ENCODE results near the gene TAF1C.

TAF1C gene

DNA sequence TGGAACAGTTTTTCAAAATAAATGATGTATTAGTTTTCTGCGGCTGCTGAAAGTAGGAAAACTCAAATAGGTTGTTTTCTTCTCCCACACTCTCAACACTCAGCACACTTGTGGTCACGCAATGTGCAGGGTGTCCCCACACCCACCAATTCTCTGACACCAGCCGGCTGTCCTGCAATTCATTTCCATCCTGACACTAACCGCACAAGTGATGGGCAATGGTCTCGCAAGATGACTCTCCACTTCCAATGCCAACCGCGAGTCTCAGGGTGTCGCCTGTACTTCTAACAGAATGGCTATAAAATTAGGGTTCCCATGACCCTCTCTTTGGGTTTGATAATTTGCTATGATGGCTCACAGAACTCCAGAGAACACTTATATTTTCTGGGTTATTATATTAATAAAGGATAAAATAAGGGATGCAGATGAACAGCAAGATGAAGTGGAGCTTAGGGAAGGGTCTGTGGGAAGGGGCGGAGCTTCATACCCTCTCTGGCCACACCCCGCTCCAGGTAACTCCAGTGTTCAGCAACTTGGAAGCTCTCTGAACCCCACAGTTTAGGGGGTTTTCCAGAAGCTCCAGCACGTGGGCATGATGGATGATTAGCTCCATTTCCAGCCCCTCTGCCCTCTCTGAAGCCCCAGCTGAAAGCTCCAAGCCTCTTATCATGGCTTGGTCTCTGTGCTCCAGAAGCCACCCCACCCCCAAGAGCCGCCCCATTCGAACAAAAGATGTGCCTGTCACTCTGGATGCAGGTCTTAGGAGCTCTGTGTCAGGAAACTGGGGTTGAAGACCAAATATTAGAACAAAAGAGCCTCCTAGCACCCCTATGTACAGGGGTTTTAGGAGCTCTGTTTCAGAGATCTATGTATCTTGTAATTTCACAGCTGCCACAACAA, 19.8 kb downstream of the TAF1C start:
- Histone ChIP-seq H3K4me1 (ENCODE audit: insufficient read depth, low read length) (no peaks in the 10 kb centered on the region), H3K27me3 (ENCODE audit: control insufficient read depth in 1 of 2, insufficient read depth in 2 of 2, low read length in 2 of 2) (peaks cover 0 to 5% of the 10 kb centered on the region in 2 donors), H3K4me3 (ENCODE audit: low read depth in 1 of 2, low read length in 2 of 2) (no peak overlapping the region), H3K36me3 (ENCODE audit: insufficient read depth, low read length) (no peaks in the 10 kb centered on the region), H3K27ac (ENCODE audit: low read depth, low read length) (no peak overlapping the region), H3K9ac (ENCODE audit: low read length) (no peak overlapping the region), H3K9me3 (ENCODE audit: low read length) (no peaks in the 10 kb centered on the region)

- H3K4me3 ChIP-seq (ENCODE audit: low read depth in 1 of 2, low read length in 2 of 2) = no peak overlapping the region
- peaks cover 0 to 9% of the 10 kb centered on the region in 2 donors for H3K27me3 ChIP-seq (ENCODE audit: control insufficient read depth in 1 of 2, insufficient read depth in 2 of 2, low read length in 2 of 2)
- no peak overlapping the region for H3K27ac ChIP-seq (ENCODE audit: low read depth, low read length)
- H3K9me3 ChIP-seq (ENCODE audit: low read length) = no peaks in the 10 kb centered on the region
- no peaks in the 10 kb centered on the region for H3K36me3 ChIP-seq (ENCODE audit: insufficient read depth, low read length)
- no peak overlapping the region for H3K9ac ChIP-seq (ENCODE audit: low read length)
- no peaks in the 10 kb centered on the region for H3K4me1 ChIP-seq (ENCODE audit: insufficient read depth, low read length)
These were observed 21.1 kb downstream of the TAF1C start for GRCh38 chr16:84165746-84166145.

DNA sequence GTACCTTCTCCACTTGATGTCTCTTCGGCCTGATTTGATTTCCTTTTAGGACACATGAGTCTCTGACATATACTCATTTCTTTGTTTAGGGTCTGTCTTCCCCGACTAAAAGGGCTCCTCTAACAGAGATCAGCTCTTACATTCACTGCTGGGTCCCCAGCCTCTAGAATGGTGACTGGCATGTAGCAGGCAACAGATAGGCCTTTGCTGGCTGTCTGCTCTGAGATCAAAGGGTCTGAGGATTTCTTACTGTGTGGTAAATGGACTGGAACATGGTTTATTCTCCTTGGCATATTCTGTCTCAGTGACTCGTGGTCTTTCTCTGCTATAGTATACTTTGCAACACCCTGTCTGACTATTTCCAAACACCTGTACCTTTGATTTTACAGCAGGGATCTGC, 25.1 kb downstream of the TAF1C start:
- Histone ChIP-seq H3K9ac (ENCODE audit: low read length) (no peak overlapping the region), H3K4me1 (ENCODE audit: insufficient read depth, low read length) (no peaks in the 10 kb centered on the region), H3K4me3 (ENCODE audit: low read depth in 1 of 2, low read length in 2 of 2) (no peak overlapping the region), H3K36me3 (ENCODE audit: insufficient read depth, low read length) (no peaks in the 10 kb centered on the region), H3K27me3 (ENCODE audit: control insufficient read depth in 1 of 2, insufficient read depth in 2 of 2, low read length in 2 of 2) (peaks cover 0 to 4% of the 10 kb centered on the region in 2 donors), H3K9me3 (ENCODE audit: low read length) (no peaks in the 10 kb centered on the region), H3K27ac (ENCODE audit: low read depth, low read length) (no peak overlapping the region)

DNA sequence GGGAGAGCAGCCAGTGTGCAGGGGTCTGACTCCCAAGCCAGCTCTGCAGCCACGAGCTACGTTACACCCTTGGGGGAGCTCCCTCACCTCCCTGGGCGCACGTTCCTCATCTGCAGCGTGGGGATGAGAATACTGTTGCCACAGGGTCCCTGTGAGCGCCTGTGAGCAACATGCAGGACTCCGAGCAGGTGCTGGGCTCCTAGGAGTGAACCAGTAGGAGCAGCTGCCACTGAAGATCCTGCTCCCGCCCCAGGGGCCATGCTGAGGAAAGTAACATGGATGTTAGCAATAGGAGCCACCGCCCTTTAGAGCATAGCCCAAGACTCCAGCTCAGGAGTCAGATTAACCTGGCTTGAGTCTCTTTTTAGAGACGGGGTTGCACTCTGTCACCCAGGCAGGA, 25.8 kb downstream of the TAF1C start:
- H3K27me3 ChIP-seq (ENCODE audit: control insufficient read depth in 1 of 2, insufficient read depth in 2 of 2, low read length in 2 of 2) = peaks cover 0 to 4% of the 10 kb centered on the region in 2 donors
- H3K9ac ChIP-seq (ENCODE audit: low read length) = no peak overlapping the region
- H3K4me1 ChIP-seq (ENCODE audit: insufficient read depth, low read length) = no peaks in the 10 kb centered on the region
- H3K27ac ChIP-seq (ENCODE audit: low read depth, low read length) = no peak overlapping the region
- H3K4me3 ChIP-seq (ENCODE audit: low read depth in 1 of 2, low read length in 2 of 2) = no peak overlapping the region
- H3K36me3 ChIP-seq (ENCODE audit: insufficient read depth, low read length) = no peaks in the 10 kb centered on the region
- no peaks in the 10 kb centered on the region for H3K9me3 ChIP-seq (ENCODE audit: low read length)

DNA sequence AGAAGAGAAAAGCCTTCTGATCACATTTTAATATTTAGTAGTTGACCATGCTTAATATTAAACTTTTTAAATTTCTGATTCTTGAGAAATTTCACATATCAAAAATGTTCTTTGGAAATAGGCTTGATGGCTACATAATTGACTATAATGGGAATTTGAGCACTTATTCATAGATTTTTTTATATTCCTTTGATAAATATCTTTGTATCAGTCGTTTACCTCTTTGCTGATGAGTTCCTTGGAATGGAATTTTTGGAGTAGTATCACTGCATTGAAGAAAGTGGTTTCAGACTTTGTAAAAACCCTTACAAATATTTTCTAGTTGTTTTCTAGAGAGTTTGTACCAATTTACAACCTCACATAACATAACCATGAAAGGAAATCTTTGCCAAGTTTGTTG, 27.1 kb downstream of the TAF1C start:
- Histone ChIP-seq H3K27me3 (ENCODE audit: control insufficient read depth in 1 of 2, insufficient read depth in 2 of 2, low read length in 2 of 2) (peaks cover 0 to 4% of the 10 kb centered on the region in 2 donors), H3K9me3 (ENCODE audit: low read length) (no peaks in the 10 kb centered on the region)

GRCh38 chr16:84159007-84159406, 27.9 kb downstream of the TAF1C start:
- Histone ChIP-seq H3K27me3 (ENCODE audit: control insufficient read depth in 1 of 2, insufficient read depth in 2 of 2, low read length in 2 of 2) (peaks cover 0 to 4% of the 10 kb centered on the region in 2 donors), H3K27ac (ENCODE audit: low read depth, low read length) (no peak overlapping the region), H3K36me3 (ENCODE audit: insufficient read depth, low read length) (no peaks in the 10 kb centered on the region), H3K4me3 (ENCODE audit: low read depth in 1 of 2, low read length in 2 of 2) (no peak overlapping the region), H3K9me3 (ENCODE audit: low read length) (no peaks in the 10 kb centered on the region), H3K4me1 (ENCODE audit: insufficient read depth, low read length) (no peaks in the 10 kb centered on the region), H3K9ac (ENCODE audit: low read length) (no peak overlapping the region)

More for the DNA sequence above, 27.1 kb downstream of the TAF1C start:
- Histone ChIP-seq H3K36me3 (ENCODE audit: insufficient read depth, low read length) (no peaks in the 10 kb centered on the region), H3K4me1 (ENCODE audit: insufficient read depth, low read length) (no peaks in the 10 kb centered on the region), H3K27ac (ENCODE audit: low read depth, low read length) (no peak overlapping the region), H3K4me3 (ENCODE audit: low read depth in 1 of 2, low read length in 2 of 2) (no peak overlapping the region), H3K9ac (ENCODE audit: low read length) (no peak overlapping the region)

- H3K27me3 ChIP-seq (ENCODE audit: control insufficient read depth in 1 of 2, insufficient read depth in 2 of 2, low read length in 2 of 2) = peaks cover 0 to 4% of the 10 kb centered on the region in 2 donors
- H3K4me3 ChIP-seq (ENCODE audit: low read depth in 1 of 2, low read length in 2 of 2) = no peak overlapping the region
- H3K9me3 ChIP-seq (ENCODE audit: low read length) = no peaks in the 10 kb centered on the region
- no peaks in the 10 kb centered on the region for H3K36me3 ChIP-seq (ENCODE audit: insufficient read depth, low read length)
- no peak overlapping the region for H3K27ac ChIP-seq (ENCODE audit: low read depth, low read length)
- no peaks in the 10 kb centered on the region for H3K4me1 ChIP-seq (ENCODE audit: insufficient read depth, low read length)
- no peak overlapping the region for H3K9ac ChIP-seq (ENCODE audit: low read length)
These were observed 30.5 kb downstream of the TAF1C start for GRCh38 chr16:84156342-84156784.

GRCh38 chr16:84155771-84156170, 31.1 kb downstream of the TAF1C start:
- no peaks in the 10 kb centered on the region for H3K36me3 ChIP-seq (ENCODE audit: insufficient read depth, low read length)
- H3K9ac ChIP-seq (ENCODE audit: low read length) = no peak overlapping the region
- no peaks in the 10 kb centered on the region for H3K4me1 ChIP-seq (ENCODE audit: insufficient read depth, low read length)
- no peak overlapping the region for H3K27ac ChIP-seq (ENCODE audit: low read depth, low read length)
- no peaks in the 10 kb centered on the region for H3K27me3 ChIP-seq (ENCODE audit: control insufficient read depth in 1 of 2, insufficient read depth in 2 of 2, low read length in 2 of 2)
- no peaks in the 10 kb centered on the region for H3K9me3 ChIP-seq (ENCODE audit: low read length)
- H3K4me3 ChIP-seq (ENCODE audit: low read depth in 1 of 2, low read length in 2 of 2) = no peak overlapping the region

GRCh38 chr16:84155226-84155625, 31.6 kb downstream of the TAF1C start:
- Histone ChIP-seq H3K9ac (ENCODE audit: low read length) (no peak overlapping the region), H3K4me1 (ENCODE audit: insufficient read depth, low read length) (no peaks in the 10 kb centered on the region), H3K4me3 (ENCODE audit: low read depth in 1 of 2, low read length in 2 of 2) (no peak overlapping the region), H3K9me3 (ENCODE audit: low read length) (no peaks in the 10 kb centered on the region), H3K27ac (ENCODE audit: low read depth, low read length) (no peak overlapping the region), H3K27me3 (ENCODE audit: control insufficient read depth in 1 of 2, insufficient read depth in 2 of 2, low read length in 2 of 2) (no peaks in the 10 kb centered on the region), H3K36me3 (ENCODE audit: insufficient read depth, low read length) (no peaks in the 10 kb centered on the region)

DNA sequence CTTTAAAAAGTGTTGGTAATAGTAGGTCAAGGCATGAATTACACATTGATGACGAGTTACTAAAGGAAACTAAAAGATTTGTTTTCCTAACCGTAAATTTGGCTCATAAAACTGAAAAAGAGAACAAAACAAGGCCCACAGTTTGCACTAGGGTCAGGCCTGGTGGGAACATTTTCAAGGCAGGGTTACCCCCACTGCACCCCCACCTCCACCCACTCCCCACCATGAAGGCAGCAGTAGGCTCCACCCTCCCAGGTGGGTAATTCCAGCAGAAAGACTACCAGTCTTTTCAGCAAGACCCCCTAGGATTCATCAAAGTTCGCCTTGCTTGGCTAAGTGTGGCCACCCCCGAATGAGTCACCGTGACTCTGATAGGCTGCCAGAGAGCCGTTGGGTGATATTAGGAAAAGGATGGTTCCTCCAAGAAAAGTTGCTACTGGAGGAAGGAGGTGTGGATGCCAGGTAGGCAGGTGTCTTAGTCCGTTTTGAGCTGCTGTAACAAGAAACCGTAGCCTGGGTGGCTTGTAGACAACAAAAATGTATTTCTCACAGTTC, 33.1 kb downstream of the TAF1C start:
- Histone ChIP-seq H3K9me3 (ENCODE audit: low read length) (no peaks in the 10 kb centered on the region), H3K27me3 (ENCODE audit: control insufficient read depth in 1 of 2, insufficient read depth in 2 of 2, low read length in 2 of 2) (no peaks in the 10 kb centered on the region), H3K4me1 (ENCODE audit: insufficient read depth, low read length) (no peaks in the 10 kb centered on the region), H3K27ac (ENCODE audit: low read depth, low read length) (no peak overlapping the region), H3K4me3 (ENCODE audit: low read depth in 1 of 2, low read length in 2 of 2) (no peak overlapping the region), H3K36me3 (ENCODE audit: insufficient read depth, low read length) (no peaks in the 10 kb centered on the region), H3K9ac (ENCODE audit: low read length) (no peak overlapping the region)

DNA sequence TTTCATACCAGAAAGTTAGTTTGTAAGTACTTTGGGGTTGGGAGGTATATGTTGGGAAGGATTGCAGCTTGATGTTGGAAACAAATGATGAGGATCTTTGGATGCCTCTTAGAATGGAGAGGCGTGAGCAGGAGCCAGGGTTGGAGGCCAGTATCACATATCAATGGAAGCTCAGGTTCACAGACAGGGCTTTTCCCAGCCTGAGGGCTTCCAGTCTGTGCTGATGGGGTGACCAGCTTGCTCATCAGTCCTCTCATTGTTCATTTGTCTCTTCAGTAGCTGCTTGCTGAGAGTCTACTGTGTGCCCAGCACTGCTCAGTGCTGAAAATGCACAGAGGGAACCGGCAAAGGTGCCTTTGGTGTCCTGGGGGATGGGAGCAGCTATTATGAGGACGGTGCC, 35.9 kb downstream of the TAF1C start:
- H3K27ac ChIP-seq (ENCODE audit: low read depth, low read length) = no peak overlapping the region
- H3K9ac ChIP-seq (ENCODE audit: low read length) = no peak overlapping the region
- H3K4me3 ChIP-seq (ENCODE audit: low read depth in 1 of 2, low read length in 2 of 2) = no peak overlapping the region
- H3K9me3 ChIP-seq (ENCODE audit: low read length) = no peaks in the 10 kb centered on the region
- no peaks in the 10 kb centered on the region for H3K36me3 ChIP-seq (ENCODE audit: insufficient read depth, low read length)
- no peaks in the 10 kb centered on the region for H3K4me1 ChIP-seq (ENCODE audit: insufficient read depth, low read length)
- H3K27me3 ChIP-seq (ENCODE audit: control insufficient read depth in 1 of 2, insufficient read depth in 2 of 2, low read length in 2 of 2) = no peaks in the 10 kb centered on the region

Data from muscle layer of colon (tissue), 2 donors.